ENCODE measurements around the gene TRIM24. TPM values are rescaled to one million over a fixed set of nuclear protein-coding genes. Genes with fewer than 3 reads are reported as not detected.

The TRIM24 gene
- total RNA-seq, 1 donor from 2014 or later: 15.6 TPM

- DNase-seq (no peak), ATAC-seq (ENCODE audit: poor library complexity) (no peak)
- intact Hi-C loops (cut with DNase I): no loop called here
These were observed 135.4 kb downstream of the TRIM24 start for GRCh38 chr7:138595454-138595853.

DNA sequence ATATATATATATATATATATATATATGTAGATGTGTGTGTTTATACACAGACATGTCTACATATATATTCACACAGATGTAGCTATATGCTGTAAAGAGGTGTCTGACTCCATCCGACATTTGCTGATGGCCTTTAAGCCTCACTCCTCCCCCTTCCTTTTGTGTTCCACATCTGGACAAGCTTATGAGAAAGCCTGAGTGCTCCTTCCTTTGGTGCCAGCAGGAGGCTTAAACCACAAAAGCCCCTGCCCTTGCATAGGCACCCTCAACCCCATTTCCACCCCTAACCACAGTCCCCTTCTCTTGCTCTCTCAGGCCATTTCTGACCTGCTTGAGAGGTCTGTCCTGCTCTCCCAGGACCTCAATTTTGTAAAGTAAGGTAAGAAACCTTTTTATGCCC is 142.4 kb downstream of the TRIM24 start:
- DNase-seq (no peak), ATAC-seq (ENCODE audit: poor library complexity) (no peak)
- intact Hi-C loops (cut with DNase I): no loop called here

- DNase-seq (no peak), ATAC-seq (ENCODE audit: poor library complexity) (no peak)
- intact Hi-C loops (cut with DNase I): no loop called here
These were observed 143.7 kb downstream of the TRIM24 start for GRCh38 chr7:138603549-138604318.

GRCh38 chr7:138606236-138606635 is 146.2 kb downstream of the TRIM24 start:
- intact Hi-C loops (cut with DNase I): no loop called here
- ATAC-seq (ENCODE audit: poor library complexity): no peak

DNA sequence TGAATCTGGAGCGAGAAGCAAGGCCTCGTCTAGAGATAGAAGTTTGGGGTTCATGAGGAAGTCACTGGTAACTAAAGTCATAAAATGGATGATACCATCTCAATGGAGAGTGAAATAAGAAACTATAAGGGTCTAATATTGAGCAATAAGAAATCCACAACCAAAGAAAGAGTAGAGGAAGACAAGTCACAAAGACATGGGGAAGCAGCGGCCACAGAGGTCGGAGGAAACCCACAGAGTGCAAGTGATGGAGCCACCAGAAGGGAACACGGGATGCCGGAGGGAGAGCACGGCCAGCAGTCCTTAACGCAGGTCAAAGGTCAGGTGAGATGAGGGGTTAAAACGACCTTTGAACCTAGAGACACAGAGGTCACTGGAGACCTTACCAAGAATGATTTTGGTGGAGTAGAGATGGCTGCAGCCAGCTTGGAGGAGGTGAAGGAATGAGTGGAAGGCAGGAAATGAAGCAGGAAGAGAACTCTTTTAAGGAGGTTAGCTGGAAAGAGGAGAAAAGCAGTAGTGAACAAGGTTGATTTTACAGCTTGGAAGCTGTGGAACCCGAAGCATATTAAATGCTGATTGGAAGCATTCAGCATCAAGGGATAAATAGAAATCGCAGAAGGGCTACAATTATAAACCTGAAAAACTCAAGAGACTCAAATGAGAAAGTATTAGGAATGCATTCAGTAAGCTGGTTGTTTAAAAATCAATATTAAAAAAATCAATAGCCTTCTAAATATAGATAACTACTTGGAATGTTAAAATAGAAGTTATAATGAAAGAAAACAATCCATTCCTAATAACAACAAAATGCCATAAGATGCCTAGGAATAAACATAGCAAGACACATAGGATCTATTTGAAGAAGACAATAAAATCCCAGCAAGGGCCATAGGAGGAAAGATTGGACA is 147.4 kb downstream of the TRIM24 start:
- intact Hi-C loops (cut with DNase I): no loop called here
- no peak for DNase-seq
- ATAC-seq (ENCODE audit: poor library complexity): no peak

More at GRCh38 chr7:138606236-138606635, 146.2 kb downstream of the TRIM24 start:
- no peak for DNase-seq

DNA sequence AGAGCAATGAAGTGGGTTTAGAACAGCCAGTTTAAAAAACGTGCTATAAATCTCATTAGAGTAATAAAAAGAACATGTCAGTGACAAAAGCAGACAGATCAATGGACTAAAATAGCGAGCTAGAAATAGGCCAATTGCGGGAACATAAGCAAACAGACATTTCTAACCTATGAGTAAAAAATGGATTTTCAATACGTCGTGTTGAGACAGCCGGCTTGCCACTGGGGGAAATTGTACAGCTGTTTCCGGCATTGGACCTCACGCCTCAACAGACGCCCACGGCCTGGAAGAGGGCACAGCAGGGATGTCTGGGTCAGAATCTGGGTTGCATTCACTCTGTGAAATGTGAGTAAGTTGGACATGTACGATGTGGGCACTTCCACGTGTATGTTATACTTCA is 148.2 kb downstream of the TRIM24 start:
- intact Hi-C loops (cut with DNase I): no loop called here
- DNase-seq (no peak), ATAC-seq (ENCODE audit: poor library complexity) (no peak)

GRCh38 chr7:138610671-138611170 is 150.7 kb downstream of the TRIM24 start:
- intact Hi-C loops (cut with DNase I): no loop called here

GRCh38 chr7:138613630-138614029 is 153.6 kb downstream of the TRIM24 start:
- DNase-seq: no peak
- ATAC-seq (ENCODE audit: poor library complexity): no peak
- intact Hi-C loops (cut with DNase I): no loop called here

More at GRCh38 chr7:138610671-138611170, 150.7 kb downstream of the TRIM24 start:
- DNase-seq: no peak
- ATAC-seq (ENCODE audit: poor library complexity): no peak

DNA sequence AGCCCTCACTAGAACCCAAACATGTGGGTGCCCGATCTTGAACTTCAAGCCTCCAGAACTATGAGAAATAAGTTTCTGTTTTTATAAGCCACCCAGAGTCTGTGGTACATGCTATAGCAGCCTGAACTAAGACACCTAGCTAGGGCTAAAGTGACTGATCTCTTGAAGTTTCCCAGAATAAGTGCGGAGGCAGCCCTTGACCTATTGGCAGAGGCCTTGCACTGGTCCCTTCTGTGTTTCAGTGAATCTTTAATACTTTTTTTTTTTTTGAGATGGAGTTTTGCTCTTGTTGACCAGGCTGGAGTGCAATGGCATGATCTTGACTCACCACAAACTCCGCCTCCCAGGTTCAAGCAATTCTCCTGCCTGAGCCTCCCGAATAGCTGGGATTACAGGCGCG is 156.0 kb downstream of the TRIM24 start:
- intact Hi-C loops (cut with DNase I): no loop called here
- ATAC-seq (ENCODE audit: poor library complexity) (no peak), DNase-seq (no peak)

DNA sequence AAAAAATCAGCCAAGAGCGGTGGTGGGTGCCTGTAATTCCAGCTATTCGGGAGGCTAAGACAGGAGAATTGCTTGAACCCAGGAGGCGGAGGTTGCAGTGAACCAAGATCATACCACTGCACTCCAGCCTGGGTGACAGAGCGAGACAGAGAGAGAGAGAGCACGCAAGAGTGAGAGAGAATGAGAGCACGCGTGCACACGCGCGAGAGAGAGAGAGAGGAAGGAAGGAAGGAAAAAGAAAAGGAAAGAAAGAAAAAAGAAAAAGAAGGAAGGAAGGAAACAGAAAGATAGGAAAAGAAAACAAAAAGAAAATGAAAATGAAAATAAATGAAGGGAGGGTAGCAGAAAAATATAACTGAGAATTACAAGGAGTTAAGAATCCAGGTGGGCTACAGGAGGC is 158.4 kb downstream of the TRIM24 start:
- intact Hi-C loops (cut with DNase I): no loop called here
- DNase-seq (no peak), ATAC-seq (ENCODE audit: poor library complexity) (no peak)

GRCh38 chr7:138618933-138619332 is 158.9 kb downstream of the TRIM24 start:
- DNase-seq (no peak), ATAC-seq (ENCODE audit: poor library complexity) (no peak)
- intact Hi-C loops (cut with DNase I): no loop called here

- no peak for DNase-seq
- intact Hi-C loops (cut with DNase I): no loop called here
- ATAC-seq (ENCODE audit: poor library complexity): no peak
These were observed 162.8 kb downstream of the TRIM24 start for GRCh38 chr7:138622841-138623240.

GRCh38 chr7:138625084-138625848 is 165.2 kb downstream of the TRIM24 start:
- ATAC-seq (ENCODE audit: poor library complexity) (no peak), DNase-seq (no peak)
- intact Hi-C loops (cut with DNase I): no loop called here

DNA sequence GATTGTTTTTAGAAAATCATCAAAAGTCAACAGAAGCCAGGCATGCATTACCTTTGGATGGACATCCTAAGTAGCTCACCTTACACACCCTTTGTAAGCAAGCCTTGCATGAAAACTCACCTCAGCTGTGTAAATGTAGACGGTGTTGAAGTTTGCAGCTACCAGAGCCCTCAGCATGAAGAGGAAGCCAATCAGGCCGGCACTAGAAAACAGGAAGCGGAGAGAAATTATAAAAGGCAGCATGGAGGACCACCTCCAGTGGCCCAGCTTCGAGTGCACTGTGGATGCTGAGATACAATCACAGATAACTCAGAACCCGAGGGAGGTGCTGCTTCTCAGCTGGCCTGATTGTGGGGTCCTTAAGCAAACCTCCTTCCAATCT is 165.8 kb downstream of the TRIM24 start:
- DNase-seq (no peak), ATAC-seq (ENCODE audit: poor library complexity) (no peak)
- intact Hi-C loops (cut with DNase I): no loop called here

GRCh38 chr7:138626846-138627245 is 166.8 kb downstream of the TRIM24 start:
- ATAC-seq (ENCODE audit: poor library complexity) (no peak), DNase-seq (no peak)
- intact Hi-C loops (cut with DNase I): no loop called here

- intact Hi-C loops (cut with DNase I): no loop called here
- ATAC-seq (ENCODE audit: poor library complexity) (no peak), DNase-seq (no peak)
These were observed 167.3 kb downstream of the TRIM24 start for GRCh38 chr7:138627361-138627760.

GRCh38 chr7:138630059-138630610 is 170.1 kb downstream of the TRIM24 start:
- intact Hi-C loops (cut with DNase I): no loop called here
- ATAC-seq (ENCODE audit: poor library complexity): no peak
- DNase-seq: no peak

DNA sequence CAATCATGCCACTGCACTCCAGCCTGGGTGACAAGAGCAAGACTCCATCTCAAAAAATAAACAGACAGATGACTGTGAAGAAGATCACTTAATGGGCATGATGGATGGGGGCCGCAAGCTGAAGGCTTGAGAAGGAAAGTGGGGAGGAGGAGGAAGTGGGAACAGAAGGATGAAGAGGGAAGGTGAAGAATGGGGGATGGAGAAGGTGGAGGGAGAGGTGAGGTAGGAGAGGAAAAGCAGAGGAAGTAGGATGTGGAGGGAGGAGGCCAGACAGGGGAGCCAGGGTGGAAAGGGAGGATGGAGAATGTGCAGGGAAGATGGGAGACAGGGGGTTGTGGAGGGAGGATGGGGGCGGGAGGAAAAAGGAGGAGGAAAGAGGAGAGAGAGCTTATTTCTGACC is 172.3 kb downstream of the TRIM24 start:
- intact Hi-C loops (cut with DNase I): no loop called here
- DNase-seq (no peak), ATAC-seq (ENCODE audit: poor library complexity) (no peak)

Data from Right ventricle myocardium superior (tissue), 1 donor.